Measurements from ENCODE around the gene PDE11A. TPM values are rescaled to one million over a fixed set of nuclear protein-coding genes. Genes with fewer than 3 reads are reported as not detected.

PDE11A gene
- total and polyA plus RNA-seq, 2 of the 8 experiments (the other 6 are each of a cell fraction or from before 2014, with no cell fraction given), result 0.19 to 0.23 TPM

DNA sequence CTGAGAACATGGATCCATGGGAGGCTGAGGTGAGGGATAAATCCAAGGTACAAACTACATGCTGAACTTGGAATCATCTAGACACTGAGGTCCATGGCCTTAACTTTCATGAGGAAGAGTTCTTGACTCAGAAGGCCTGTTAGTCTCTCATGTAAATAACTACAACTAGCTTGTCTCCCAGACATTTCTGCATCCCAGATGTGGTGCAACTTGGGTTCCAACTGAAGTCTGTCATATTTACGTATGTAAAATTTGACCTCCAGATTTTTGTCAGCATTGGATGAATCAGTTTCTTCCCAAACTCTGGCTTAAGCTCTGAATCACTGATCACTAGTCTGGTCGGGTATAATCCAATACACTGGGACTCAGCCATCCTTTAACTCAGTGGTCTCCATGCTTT is 306.9 kb downstream of the PDE11A start (continued):
- TF ChIP-seq HDAC2 (IDR thresholded peaks at IDR 0.05; ENCODE audit: borderline replicate concordance in 1 of 2, low read depth in 2 of 2, low read length in 2 of 2), result no peak
- no peak for TF ChIP-seq JUND (IDR thresholded peaks at IDR 0.05; ENCODE audit: low read length)

Measured in H1 (cell line).